HepG2 (cell line): ENCODE results near the gene PRIMA1. TPM values are rescaled to one million over a fixed set of nuclear protein-coding genes. Genes with fewer than 3 reads are reported as not detected.

ENCODE experiments used
- ATAC-seq: fragments of 200-7000 bp; cut with Tn5 transposase; 3 replicates; pipeline ENCODE4 v1.9.1; 2020; ENCODE audit warnings: mild to moderate bottlenecking, moderate library complexity
- BruUV-seq: library from RNA; stranded (reverse); fragments of 400-500 nt; replicated peaks from 2 replicates; lab custom pipeline; 2021; lab: Mats Ljungman, UMichigan
- CTCF ChIA-PET: fragments of 300-600 bp; formaldehyde crosslinking; extraction: SDS; loops from one replicate; lab custom pipeline; 2021; ENCODE audit warnings: low total read pairs, inconsistent platforms, low intra/inter-chr PET ratio; lab: Yijun Ruan, JAX
- POLR2A ChIA-PET: fragments of 350-600 bp; sonication (Branson Sonifier 250); formaldehyde crosslinking; loops from one replicate; lab custom pipeline; 2020; ENCODE audit warnings: antibody characterized with exemption, inconsistent platforms; lab: Yijun Ruan, JAX
- DNase-seq: peaks from one replicate; pipeline ENCODE4 v3.0.0-alpha.2; 2015; ENCODE audit warnings: low spot score
- FAIRE-seq: peaks from 3 replicates; lab custom pipeline; 2011; peaks lifted over from hg19 to GRCh38; lab: Jason Lieb, UNC
- H2AFZ ChIP-seq: one replicate; pipeline ENCODE4 v1.6.1; 2011; ENCODE audit warnings: low read length, inconsistent platforms
- H3K27ac ChIP-seq: fragments of 300-600 bp; 3 replicates; pipeline ENCODE4 v1.8.0; 2011; ENCODE audit warnings: mixed run types, mild to moderate bottlenecking, mixed read lengths, low read length, inconsistent platforms; ENCODE audit not compliant: insufficient read depth; ENCODE audit errors: extremely low read length
- H3K27me3 ChIP-seq, 2 experiments: fragments of 200-600 bp in 1 of 2; 2 replicates in 1 of 2; 3 replicates in 1 of 2; pipeline versions ENCODE4 v1.6.0 to v1.8.0; 2011; ENCODE audit warnings: low read length in 2 of 2, mild to moderate bottlenecking in 2 of 2, moderate library complexity in 2 of 2, inconsistent platforms in 1 of 2; ENCODE audit not compliant: insufficient read depth in 2 of 2, control insufficient read depth in 1 of 2
- H3K36me3 ChIP-seq, 2 experiments: fragments of 200-600 bp in 1 of 2; replicated peaks in 1 of 2; 2 replicates in 1 of 2; 3 replicates in 1 of 2; pipeline versions ENCODE4 v1.5.1 to v1.8.0; 2011; ENCODE audit warnings: low read length in 2 of 2, inconsistent platforms in 1 of 2; ENCODE audit not compliant: insufficient read depth in 2 of 2, control insufficient read depth in 1 of 2
- H3K4me1 ChIP-seq: 2 replicates; pipeline ENCODE4 v1.5.1; 2012; ENCODE audit warnings: low read length, inconsistent platforms; ENCODE audit not compliant: insufficient read depth
- H3K4me2 ChIP-seq: 2 replicates; pipeline ENCODE4 v1.6.0; 2011; ENCODE audit warnings: low read depth, low read length, inconsistent platforms
- H3K4me3 ChIP-seq, 3 experiments: fragments of 200-600 bp in 1 of 3; sonication (generic), shearing (Covaris generic) in 1 of 3; replicated peaks in 1 of 3; 2 replicates each; pipeline ENCODE4 v1.5.1; 2011 to 2016; ENCODE audit warnings: low read length in 3 of 3, inconsistent platforms in 2 of 3, low read depth in 2 of 3, mild to moderate bottlenecking in 2 of 3, control low read depth in 1 of 3, mixed read lengths in 1 of 3; ENCODE audit not compliant: insufficient read depth in 1 of 3
- H3K79me2 ChIP-seq: one replicate; pipeline ENCODE4 v1.6.1; 2011; ENCODE audit warnings: low read length, inconsistent platforms; ENCODE audit not compliant: insufficient read depth
- H3K9ac ChIP-seq: 2 replicates; pipeline ENCODE4 v1.6.0; 2011; ENCODE audit warnings: mild to moderate bottlenecking, low read depth, low read length, inconsistent platforms; ENCODE audit not compliant: insufficient read depth
- H3K9me3 ChIP-seq: 2 replicates; pipeline ENCODE4 v1.5.1; 2012; ENCODE audit warnings: mild to moderate bottlenecking, low read length
- H4K20me1 ChIP-seq: 2 replicates; pipeline ENCODE4 v1.6.0; 2011; ENCODE audit warnings: inconsistent platforms, mild to moderate bottlenecking, low read length, moderate library complexity; ENCODE audit not compliant: insufficient read depth
- SMC3 ChIP-seq: IDR thresholded peaks from 2 replicates; pipeline ENCODE4 v1.6.1; 2011; ENCODE audit warnings: low read length, improper control_type of control experiment
- SRSF9 ChIP-seq: fragments of 200-400 bp; formaldehyde crosslinking; IDR thresholded peaks from 2 replicates; pipeline ENCODE4 v1.6.1; 2018; ENCODE audit warnings: borderline replicate concordance, mild to moderate bottlenecking, low read depth, low read length; ENCODE audit not compliant: insufficient read depth, poor library complexity, severe bottlenecking
- TRIM24 ChIP-seq: sonication (generic); formaldehyde crosslinking; IDR thresholded peaks from 2 replicates; pipeline ENCODE4 v1.8.0; 2022; ENCODE audit warnings: mild to moderate bottlenecking, missing genetic modification reagents
- YEATS2 ChIP-seq: sonication (generic); formaldehyde crosslinking; IDR thresholded peaks from 2 replicates; pipeline ENCODE4 v1.4.0; 2020; ENCODE audit warnings: missing genetic modification reagents, borderline replicate concordance
- ZBTB38 ChIP-seq: sonication (generic); formaldehyde crosslinking; IDR thresholded peaks from 2 replicates; pipeline ENCODE4 v1.5.1; 2020; ENCODE audit warnings: mild to moderate bottlenecking, missing genetic modification reagents
- ZNF10 ChIP-seq: sonication (generic); formaldehyde crosslinking; IDR thresholded peaks from 2 replicates; pipeline ENCODE4 v1.4.0; 2020; ENCODE audit warnings: mild to moderate bottlenecking, low read depth, missing genetic modification reagents, borderline replicate concordance
- ZNF292 ChIP-seq: sonication (generic); formaldehyde crosslinking; IDR thresholded peaks from 2 replicates; pipeline ENCODE4 v1.8.1; 2022; ENCODE audit warnings: mild to moderate bottlenecking, low read depth, missing genetic modification reagents, borderline replicate concordance
- ZNF589 ChIP-seq: sonication (generic); formaldehyde crosslinking; conservative IDR thresholded peaks from 2 replicates; pipeline ENCODE4 v1.8.0; 2022; ENCODE audit warnings: mild to moderate bottlenecking, moderate library complexity, missing genetic modification reagents
- WGBS: methylation state at CpG from one replicate; pipeline ENCODE4 v1.1.6; 2017; ENCODE audit warnings: low lambda C conversion rate; 5-methylcytosine and 5-hydroxymethylcytosine counted together
- in situ Hi-C: cut with HindIII; loops from 2 replicates; pipeline ENCODE4 v1.10.0; 2017; ENCODE audit warnings: low pct_unique_long_range_greater_than_20kb; ENCODE audit not compliant: extremely low pct_ligation_motif_present
- intact Hi-C: fragments of 100-400 bp; cut with micrococcal nuclease; formaldehyde crosslinking; loops from one replicate; pipeline ENCODE4 v1.10.0; 2022; ENCODE audit not compliant: unreplicated experiment
- polyA plus RNA-seq, 8 experiments: library from polyadenylated mRNA; depleted of rRNA in 3 of 8; stranded (reverse) in 7 of 8; unstranded in 1 of 8; fragments of >200 nt; fragmentation: Illumina TruSeq in 4 of 8; extraction: Trizol in 4 of 8; gene quantifications; 2 replicates each; pipeline versions ENCODE4 v1.2.1 to v1.2.3, GENCODE V29; 2011 to 2016; ENCODE audit warnings: low read depth in 4 of 8, missing spikeins in 1 of 8, mixed read lengths in 1 of 8; ENCODE audit not compliant: insufficient read depth in 1 of 8
- total RNA-seq, 5 experiments: library from RNA; depleted of rRNA; stranded (reverse); fragments of >200 nt; fragmentation: Illumina TruSeq; extraction: Trizol; gene quantifications; 2 replicates each; pipeline ENCODE4 v1.2.3, GENCODE V29; 2016; ENCODE audit warnings: low read depth in 1 of 5
- TF ChIP-seq, protein P1 (sequence below): sonication (generic); formaldehyde crosslinking; IDR thresholded peaks from 2 replicates; pipeline ENCODE4 v1.5.1; 2020; ENCODE audit warnings: missing genetic modification reagents, mild to moderate bottlenecking, borderline replicate concordance
- TF ChIP-seq, protein P2 (sequence below): sonication (generic); formaldehyde crosslinking; IDR thresholded peaks from 2 replicates; pipeline ENCODE4 v1.4.0; 2020; ENCODE audit warnings: mild to moderate bottlenecking, missing genetic modification reagents
- TF ChIP-seq, protein P3 (sequence below): sonication (generic); formaldehyde crosslinking; IDR thresholded peaks from 2 replicates; pipeline ENCODE4 v1.8.1; 2023; ENCODE audit warnings: mild to moderate bottlenecking, missing genetic modification reagents
- TF ChIP-seq, protein P4 (sequence below): fragments of 450-650 bp; IDR thresholded peaks from 2 replicates; pipeline ENCODE4 v1.6.1; 2017

Gene PRIMA1
- total and polyA plus RNA-seq, 2 of the 13 experiments (the other 11 are each of a cell fraction or from before 2014, with no cell fraction given) = 2.4 to 3.2 TPM

DNA sequence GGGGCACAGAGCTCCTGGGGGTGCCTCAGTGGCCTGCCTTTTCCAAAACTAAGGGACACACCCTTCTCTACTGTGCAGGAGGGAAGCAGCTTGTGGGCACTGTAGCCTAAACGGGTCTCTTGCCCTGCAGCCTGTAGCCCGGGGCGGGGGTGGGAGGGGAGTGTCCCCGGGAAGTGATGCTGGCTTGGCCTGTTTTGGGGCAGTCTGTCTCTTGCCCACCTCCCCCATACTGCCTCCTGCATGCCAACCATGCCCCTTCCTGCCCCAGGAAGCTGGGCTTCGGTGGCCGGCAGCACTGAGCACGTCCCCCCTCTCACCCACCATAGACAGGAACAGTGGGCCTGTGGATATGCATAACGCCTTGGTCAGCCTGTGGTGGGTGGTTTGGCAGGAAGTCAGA lies 43.4 kb downstream of the PRIMA1 start:
- no peak overlapping the region for H2AFZ ChIP-seq
- H3K27me3 ChIP-seq = no peaks in the 10 kb centered on the region; a peak in 1 of 5 replicates
- no TSS peak for BruUV-seq
- H3K9ac ChIP-seq = no peak overlapping the region
- ATAC-seq = no peak
- no peaks in the 10 kb centered on the region for H3K9me3 ChIP-seq
- no peak for DNase-seq
- FAIRE-seq = no peak
- ChIA-PET CTCF (no interaction called here), POLR2A (no interaction called here)
- 90% methylated on average over 4 of the region's 8 CpGs for WGBS
- TF ChIP-seq, protein P1, sequence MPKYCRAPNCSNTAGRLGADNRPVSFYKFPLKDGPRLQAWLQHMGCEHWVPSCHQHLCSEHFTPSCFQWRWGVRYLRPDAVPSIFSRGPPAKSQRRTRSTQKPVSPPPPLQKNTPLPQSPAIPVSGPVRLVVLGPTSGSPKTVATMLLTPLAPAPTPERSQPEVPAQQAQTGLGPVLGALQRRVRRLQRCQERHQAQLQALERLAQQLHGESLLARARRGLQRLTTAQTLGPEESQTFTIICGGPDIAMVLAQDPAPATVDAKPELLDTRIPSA (CRISPR knock-in tag) = no peak
- no peak for TF ChIP-seq SMC3
- no peak for TF ChIP-seq SRSF9
- TF ChIP-seq ZBTB38 = no peak
- TF ChIP-seq ZNF10 (CRISPR knock-in tag) = no peak
- TF ChIP-seq, protein P2, sequence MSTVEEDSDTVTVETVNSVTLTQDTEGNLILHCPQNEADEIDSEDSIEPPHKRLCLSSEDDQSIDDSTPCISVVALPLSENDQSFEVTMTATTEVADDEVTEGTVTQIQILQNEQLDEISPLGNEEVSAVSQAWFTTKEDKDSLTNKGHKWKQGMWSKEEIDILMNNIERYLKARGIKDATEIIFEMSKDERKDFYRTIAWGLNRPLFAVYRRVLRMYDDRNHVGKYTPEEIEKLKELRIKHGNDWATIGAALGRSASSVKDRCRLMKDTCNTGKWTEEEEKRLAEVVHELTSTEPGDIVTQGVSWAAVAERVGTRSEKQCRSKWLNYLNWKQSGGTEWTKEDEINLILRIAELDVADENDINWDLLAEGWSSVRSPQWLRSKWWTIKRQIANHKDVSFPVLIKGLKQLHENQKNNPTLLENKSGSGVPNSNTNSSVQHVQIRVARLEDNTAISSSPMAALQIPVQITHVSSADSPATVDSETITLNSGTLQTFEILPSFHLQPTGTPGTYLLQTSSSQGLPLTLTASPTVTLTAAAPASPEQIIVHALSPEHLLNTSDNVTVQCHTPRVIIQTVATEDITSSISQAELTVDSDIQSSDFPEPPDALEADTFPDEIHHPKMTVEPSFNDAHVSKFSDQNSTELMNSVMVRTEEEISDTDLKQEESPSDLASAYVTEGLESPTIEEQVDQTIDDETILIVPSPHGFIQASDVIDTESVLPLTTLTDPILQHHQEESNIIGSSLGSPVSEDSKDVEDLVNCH (CRISPR knock-in tag) = no peak
- TF ChIP-seq TRIM24 (CRISPR knock-in tag) = no peak
- TF ChIP-seq, protein P3, sequence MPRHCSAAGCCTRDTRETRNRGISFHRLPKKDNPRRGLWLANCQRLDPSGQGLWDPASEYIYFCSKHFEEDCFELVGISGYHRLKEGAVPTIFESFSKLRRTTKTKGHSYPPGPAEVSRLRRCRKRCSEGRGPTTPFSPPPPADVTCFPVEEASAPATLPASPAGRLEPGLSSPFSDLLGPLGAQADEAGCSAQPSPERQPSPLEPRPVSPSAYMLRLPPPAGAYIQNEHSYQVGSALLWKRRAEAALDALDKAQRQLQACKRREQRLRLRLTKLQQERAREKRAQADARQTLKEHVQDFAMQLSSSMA (CRISPR knock-in tag) = no peak
- TF ChIP-seq ZNF292 (CRISPR knock-in tag) = no peak
- no peak for TF ChIP-seq YEATS2
- TF ChIP-seq, protein P4, sequence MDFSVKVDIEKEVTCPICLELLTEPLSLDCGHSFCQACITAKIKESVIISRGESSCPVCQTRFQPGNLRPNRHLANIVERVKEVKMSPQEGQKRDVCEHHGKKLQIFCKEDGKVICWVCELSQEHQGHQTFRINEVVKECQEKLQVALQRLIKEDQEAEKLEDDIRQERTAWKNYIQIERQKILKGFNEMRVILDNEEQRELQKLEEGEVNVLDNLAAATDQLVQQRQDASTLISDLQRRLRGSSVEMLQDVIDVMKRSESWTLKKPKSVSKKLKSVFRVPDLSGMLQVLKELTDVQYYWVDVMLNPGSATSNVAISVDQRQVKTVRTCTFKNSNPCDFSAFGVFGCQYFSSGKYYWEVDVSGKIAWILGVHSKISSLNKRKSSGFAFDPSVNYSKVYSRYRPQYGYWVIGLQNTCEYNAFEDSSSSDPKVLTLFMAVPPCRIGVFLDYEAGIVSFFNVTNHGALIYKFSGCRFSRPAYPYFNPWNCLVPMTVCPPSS = no peak
- no peak for TF ChIP-seq ZNF589
- intact Hi-C loops (no loop called here), in situ Hi-C loops (no loop called here)
- no peak overlapping the region for H3K4me3 ChIP-seq
- no peaks in the 10 kb centered on the region for H3K79me2 ChIP-seq
- no peak overlapping the region for H3K4me2 ChIP-seq
- no peaks in the 10 kb centered on the region for H4K20me1 ChIP-seq
- no peak overlapping the region for H3K27ac ChIP-seq
- H3K36me3 ChIP-seq = no peaks in the 10 kb centered on the region
- peaks cover 12% of the 10 kb centered on the region for H3K4me1 ChIP-seq
